GM23338 (cell line): ENCODE data around the gene PTPRS. TPM values are rescaled to one million over a fixed set of nuclear protein-coding genes. Genes with fewer than 3 reads are reported as not detected.

Source experiments
- ATAC-seq: fragments of 200-7000 bp; cut with Tn5 transposase; 3 replicates; pipeline ENCODE4 v1.9.1; 2020
- DNase-seq: peaks from one replicate; pipeline ENCODE4 v3.0.0-alpha.2; 2015; ENCODE audit warnings: low spot score
- H2AFZ ChIP-seq: fragments of 200-600 bp; sonication (generic); 2 replicates; pipeline ENCODE4 v1.8.0; 2016; ENCODE audit warnings: antibody characterized with exemption, mild to moderate bottlenecking, moderate library complexity
- H3F3A ChIP-seq: fragments of 200-600 bp; sonication (generic); replicated peaks from 2 replicates; pipeline ENCODE4 v1.8.0; 2017; ENCODE audit warnings: antibody characterized with exemption, mixed run types, low read depth
- H3K27ac ChIP-seq: fragments of 200-600 bp; sonication (generic); 2 replicates; pipeline ENCODE4 v1.6.1; 2016; ENCODE audit warnings: low read depth
- H3K27me3 ChIP-seq: fragments of 200-600 bp; sonication (generic); 2 replicates; pipeline ENCODE4 v1.8.0; 2016; ENCODE audit warnings: mild to moderate bottlenecking, mixed run types, moderate library complexity; ENCODE audit not compliant: insufficient read depth
- H3K36me3 ChIP-seq: fragments of 200-600 bp; sonication (generic); 2 replicates; pipeline ENCODE4 v1.8.0; 2016; ENCODE audit warnings: mild to moderate bottlenecking; ENCODE audit not compliant: insufficient read depth
- H3K4me1 ChIP-seq: fragments of 200-600 bp; sonication (generic); 2 replicates; pipeline ENCODE4 v1.8.0; 2016; ENCODE audit warnings: mild to moderate bottlenecking, moderate library complexity; ENCODE audit not compliant: insufficient read depth
- H3K4me2 ChIP-seq: fragments of 200-600 bp; sonication (generic); 2 replicates; pipeline ENCODE4 v1.7.1; 2017; ENCODE audit warnings: mixed run types
- H3K4me3 ChIP-seq: fragments of 200-600 bp; sonication (generic); 2 replicates; pipeline ENCODE4 v1.6.1; 2016; ENCODE audit warnings: mixed run types
- H3K79me2 ChIP-seq: fragments of 200-600 bp; sonication (generic); replicated peaks from 2 replicates; pipeline ENCODE4 v1.8.0; 2017; ENCODE audit warnings: mild to moderate bottlenecking; ENCODE audit not compliant: insufficient read depth
- H3K9me2 ChIP-seq: fragments of 200-600 bp; sonication (generic); 2 replicates; pipeline ENCODE4 v1.8.0; 2017; ENCODE audit not compliant: insufficient read depth
- H4K20me1 ChIP-seq: fragments of 200-600 bp; sonication (generic); replicated peaks from 2 replicates; pipeline ENCODE4 v1.8.0; 2017; ENCODE audit warnings: mild to moderate bottlenecking; ENCODE audit not compliant: insufficient read depth
- H3K27ac Mint-ChIP-seq: 2 replicates; pipeline ENCODE4 v1.8.0; 2020; ENCODE audit warnings: inconsistent platforms, mild to moderate bottlenecking, moderate library complexity, mixed read lengths
- H3K27me3 Mint-ChIP-seq: 3 replicates; pipeline ENCODE4 v1.8.0; 2022; ENCODE audit warnings: low read depth, mild to moderate bottlenecking, moderate library complexity, mixed read lengths, inconsistent platforms; ENCODE audit not compliant: insufficient read depth, poor library complexity
- H3K36me3 Mint-ChIP-seq: 3 replicates; pipeline ENCODE4 v1.8.0; 2021; ENCODE audit warnings: low read depth, mild to moderate bottlenecking, inconsistent platforms, moderate library complexity, mixed read lengths
- H3K4me1 Mint-ChIP-seq: 3 replicates; pipeline ENCODE4 v1.8.0; 2020; ENCODE audit warnings: mild to moderate bottlenecking, inconsistent platforms, mixed read lengths
- H3K4me3 Mint-ChIP-seq: 3 replicates; pipeline ENCODE4 v1.8.0; 2021; ENCODE audit warnings: moderate library complexity, mild to moderate bottlenecking, inconsistent platforms, mixed read lengths
- H3K9me3 Mint-ChIP-seq: 3 replicates; pipeline ENCODE4 v1.8.0; 2020; ENCODE audit warnings: moderate library complexity, mild to moderate bottlenecking, inconsistent platforms, mixed read lengths
- CREB1 ChIP-seq: fragments of 250-450 bp; sonication (Bioruptor Pico); IDR thresholded peaks from 2 replicates; pipeline ENCODE4 v1.5.0; 2020; ENCODE audit warnings: low read depth, mild to moderate bottlenecking, moderate library complexity
- ETS1 ChIP-seq: IDR thresholded peaks from 2 replicates; pipeline ENCODE4 v1.6.1; 2016; ENCODE audit warnings: antibody characterized with exemption
- EZH2 ChIP-seq: fragments of 200-600 bp; sonication (generic); IDR thresholded peaks from one replicate; pipeline ENCODE4 v1.8.0; 2017; ENCODE audit warnings: antibody characterized with exemption, mild to moderate bottlenecking, low read depth; ENCODE audit not compliant: unreplicated experiment
- EZH2phosphoT487 ChIP-seq: fragments of 200-600 bp; sonication (generic); IDR thresholded peaks from one replicate; pipeline ENCODE4 v1.8.1; 2018; ENCODE audit warnings: antibody characterized with exemption; ENCODE audit not compliant: unreplicated experiment
- JUNB ChIP-seq: IDR thresholded peaks from one replicate; pipeline ENCODE4 v1.6.1; 2016; ENCODE audit warnings: antibody characterized with exemption; ENCODE audit not compliant: unreplicated experiment
- NANOG ChIP-seq: IDR thresholded peaks from 2 replicates; pipeline ENCODE4 v1.6.1; 2016; ENCODE audit warnings: antibody characterized with exemption, borderline replicate concordance
- POLR2AphosphoS5 ChIP-seq: IDR thresholded peaks from 2 replicates; pipeline ENCODE4 v1.6.1; 2016; ENCODE audit warnings: antibody characterized with exemption, low read depth
- REST ChIP-seq: IDR thresholded peaks from one replicate; pipeline ENCODE4 v1.6.1; 2018; ENCODE audit warnings: antibody characterized with exemption; ENCODE audit not compliant: unreplicated experiment
- STAT1 ChIP-seq: IDR thresholded peaks from one replicate; pipeline ENCODE4 v1.6.1; 2016; ENCODE audit warnings: antibody characterized with exemption; ENCODE audit not compliant: unreplicated experiment
- ZNF114 ChIP-seq: fragments of 250-450 bp; sonication (Bioruptor Pico); IDR thresholded peaks from 2 replicates; pipeline ENCODE4 v1.5.0; 2020; ENCODE audit warnings: mild to moderate bottlenecking, moderate library complexity
- ZNF331 ChIP-seq: fragments of 250-450 bp; sonication (Bioruptor Pico); IDR thresholded peaks from 2 replicates; pipeline ENCODE4 v1.5.0; 2020; ENCODE audit warnings: low read depth, mild to moderate bottlenecking, moderate library complexity
- polyA plus RNA-seq: library from polyadenylated mRNA; unstranded; fragments of >200 nt; fragmentation: Nextera tagmentation; extraction: Ambion mirVana; gene quantifications from 2 replicates; pipeline ENCODE4 v1.2.1, GENCODE V29; 2016
- total RNA-seq: library from RNA; depleted of rRNA; stranded (reverse); fragments of >200 nt; shearing (Covaris generic); gene quantifications from 2 replicates; pipeline ENCODE4 v1.2.3, GENCODE V29; 2014
- TF ChIP-seq, protein P1 (sequence below): fragments of 250-450 bp; sonication (Bioruptor Pico); IDR thresholded peaks from 2 replicates; pipeline ENCODE4 v1.5.0; 2020; ENCODE audit warnings: mild to moderate bottlenecking, moderate library complexity
- TF ChIP-seq, protein P2 (sequence below), 2 experiments: fragments of 200-600 bp in 1 of 2; sonication (generic) in 1 of 2; conservative IDR thresholded peaks; 2 replicates each; pipeline versions ENCODE4 v1.5.1 to v1.6.1; 2016 to 2017; ENCODE audit warnings: antibody characterized with exemption in 2 of 2, low read depth in 2 of 2, mild to moderate bottlenecking in 2 of 2, moderate library complexity in 1 of 2

The PTPRS gene
- total and polyA plus RNA-seq, 2 experiments from 2014 or later = 20.7 to 290 TPM

- Histone ChIP-seq H3K27ac (no peak overlapping the region), H3K27me3 (no peaks in the 10 kb centered on the region), H3K36me3 (no peaks in the 10 kb centered on the region), H2AFZ (no peak overlapping the region), H3K4me2 (no peak overlapping the region), H4K20me1 (no peaks in the 10 kb centered on the region), H3F3A (0 out of 2 replicates have a peak, but pooled peaks cover 3% of the 10 kb centered on the region), H3K4me3 (no peak overlapping the region), H3K4me1 (no peaks in the 10 kb centered on the region), H3K9me2 (no peaks in the 10 kb centered on the region), H3K79me2 (no peaks in the 10 kb centered on the region)
- Mint-ChIP-seq H3K27me3 (peaks cover 10% of the 10 kb centered on the region), H3K4me1 (no peaks in the 10 kb centered on the region), H3K4me3 (no peak overlapping the region), H3K9me3 (no peaks in the 10 kb centered on the region; the same call in 2 of the 3 replicates), H3K27ac (no peak overlapping the region), H3K36me3 (no peaks in the 10 kb centered on the region)
- no peak for ATAC-seq
- TF ChIP-seq EZH2phosphoT487 (no peak), POLR2AphosphoS5 (no peak), ZNF114 (CRISPR knock-in tag) (no peak), ETS1 (no peak), CREB1 (CRISPR knock-in tag) (no peak), EZH2 (no peak), REST (no peak), STAT1 (no peak), NANOG (no peak), ZNF331 (no peak), JUNB (no peak)
- TF ChIP-seq, protein P1, sequence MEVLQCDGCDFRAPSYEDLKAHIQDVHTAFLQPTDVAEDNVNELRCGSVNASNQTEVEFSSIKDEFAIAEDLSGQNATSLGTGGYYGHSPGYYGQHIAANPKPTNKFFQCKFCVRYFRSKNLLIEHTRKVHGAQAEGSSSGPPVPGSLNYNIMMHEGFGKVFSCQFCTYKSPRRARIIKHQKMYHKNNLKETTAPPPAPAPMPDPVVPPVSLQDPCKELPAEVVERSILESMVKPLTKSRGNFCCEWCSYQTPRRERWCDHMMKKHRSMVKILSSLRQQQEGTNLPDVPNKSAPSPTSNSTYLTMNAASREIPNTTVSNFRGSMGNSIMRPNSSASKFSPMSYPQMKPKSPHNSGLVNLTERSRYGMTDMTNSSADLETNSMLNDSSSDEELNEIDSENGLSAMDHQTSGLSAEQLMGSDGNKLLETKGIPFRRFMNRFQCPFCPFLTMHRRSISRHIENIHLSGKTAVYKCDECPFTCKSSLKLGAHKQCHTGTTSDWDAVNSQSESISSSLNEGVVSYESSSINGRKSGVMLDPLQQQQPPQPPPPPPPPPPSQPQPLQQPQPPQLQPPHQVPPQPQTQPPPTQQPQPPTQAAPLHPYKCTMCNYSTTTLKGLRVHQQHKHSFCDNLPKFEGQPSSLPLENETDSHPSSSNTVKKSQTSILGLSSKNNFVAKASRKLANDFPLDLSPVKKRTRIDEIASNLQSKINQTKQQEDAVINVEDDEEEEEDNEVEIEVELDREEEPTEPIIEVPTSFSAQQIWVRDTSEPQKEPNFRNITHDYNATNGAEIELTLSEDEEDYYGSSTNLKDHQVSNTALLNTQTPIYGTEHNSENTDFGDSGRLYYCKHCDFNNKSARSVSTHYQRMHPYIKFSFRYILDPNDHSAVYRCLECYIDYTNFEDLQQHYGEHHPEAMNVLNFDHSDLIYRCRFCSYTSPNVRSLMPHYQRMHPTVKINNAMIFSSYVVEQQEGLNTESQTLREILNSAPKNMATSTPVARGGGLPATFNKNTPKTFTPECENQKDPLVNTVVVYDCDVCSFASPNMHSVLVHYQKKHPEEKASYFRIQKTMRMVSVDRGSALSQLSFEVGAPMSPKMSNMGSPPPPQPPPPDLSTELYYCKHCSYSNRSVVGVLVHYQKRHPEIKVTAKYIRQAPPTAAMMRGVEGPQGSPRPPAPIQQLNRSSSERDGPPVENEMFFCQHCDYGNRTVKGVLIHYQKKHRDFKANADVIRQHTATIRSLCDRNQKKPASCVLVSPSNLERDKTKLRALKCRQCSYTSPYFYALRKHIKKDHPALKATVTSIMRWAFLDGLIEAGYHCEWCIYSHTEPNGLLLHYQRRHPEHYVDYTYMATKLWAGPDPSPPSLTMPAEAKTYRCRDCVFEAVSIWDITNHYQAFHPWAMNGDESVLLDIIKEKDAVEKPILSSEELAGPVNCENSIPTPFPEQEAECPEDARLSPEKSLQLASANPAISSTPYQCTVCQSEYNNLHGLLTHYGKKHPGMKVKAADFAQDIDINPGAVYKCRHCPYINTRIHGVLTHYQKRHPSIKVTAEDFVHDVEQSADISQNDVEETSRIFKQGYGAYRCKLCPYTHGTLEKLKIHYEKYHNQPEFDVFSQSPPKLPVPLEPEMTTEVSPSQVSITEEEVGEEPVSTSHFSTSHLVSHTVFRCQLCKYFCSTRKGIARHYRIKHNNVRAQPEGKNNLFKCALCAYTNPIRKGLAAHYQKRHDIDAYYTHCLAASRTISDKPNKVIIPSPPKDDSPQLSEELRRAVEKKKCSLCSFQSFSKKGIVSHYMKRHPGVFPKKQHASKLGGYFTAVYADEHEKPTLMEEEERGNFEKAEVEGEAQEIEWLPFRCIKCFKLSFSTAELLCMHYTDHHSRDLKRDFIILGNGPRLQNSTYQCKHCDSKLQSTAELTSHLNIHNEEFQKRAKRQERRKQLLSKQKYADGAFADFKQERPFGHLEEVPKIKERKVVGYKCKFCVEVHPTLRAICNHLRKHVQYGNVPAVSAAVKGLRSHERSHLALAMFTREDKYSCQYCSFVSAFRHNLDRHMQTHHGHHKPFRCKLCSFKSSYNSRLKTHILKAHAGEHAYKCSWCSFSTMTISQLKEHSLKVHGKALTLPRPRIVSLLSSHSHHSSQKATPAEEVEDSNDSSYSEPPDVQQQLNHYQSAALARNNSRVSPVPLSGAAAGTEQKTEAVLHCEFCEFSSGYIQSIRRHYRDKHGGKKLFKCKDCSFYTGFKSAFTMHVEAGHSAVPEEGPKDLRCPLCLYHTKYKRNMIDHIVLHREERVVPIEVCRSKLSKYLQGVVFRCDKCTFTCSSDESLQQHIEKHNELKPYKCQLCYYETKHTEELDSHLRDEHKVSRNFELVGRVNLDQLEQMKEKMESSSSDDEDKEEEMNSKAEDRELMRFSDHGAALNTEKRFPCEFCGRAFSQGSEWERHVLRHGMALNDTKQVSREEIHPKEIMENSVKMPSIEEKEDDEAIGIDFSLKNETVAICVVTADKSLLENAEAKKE (CRISPR knock-in tag) = no peak
- TF ChIP-seq, protein P2, sequence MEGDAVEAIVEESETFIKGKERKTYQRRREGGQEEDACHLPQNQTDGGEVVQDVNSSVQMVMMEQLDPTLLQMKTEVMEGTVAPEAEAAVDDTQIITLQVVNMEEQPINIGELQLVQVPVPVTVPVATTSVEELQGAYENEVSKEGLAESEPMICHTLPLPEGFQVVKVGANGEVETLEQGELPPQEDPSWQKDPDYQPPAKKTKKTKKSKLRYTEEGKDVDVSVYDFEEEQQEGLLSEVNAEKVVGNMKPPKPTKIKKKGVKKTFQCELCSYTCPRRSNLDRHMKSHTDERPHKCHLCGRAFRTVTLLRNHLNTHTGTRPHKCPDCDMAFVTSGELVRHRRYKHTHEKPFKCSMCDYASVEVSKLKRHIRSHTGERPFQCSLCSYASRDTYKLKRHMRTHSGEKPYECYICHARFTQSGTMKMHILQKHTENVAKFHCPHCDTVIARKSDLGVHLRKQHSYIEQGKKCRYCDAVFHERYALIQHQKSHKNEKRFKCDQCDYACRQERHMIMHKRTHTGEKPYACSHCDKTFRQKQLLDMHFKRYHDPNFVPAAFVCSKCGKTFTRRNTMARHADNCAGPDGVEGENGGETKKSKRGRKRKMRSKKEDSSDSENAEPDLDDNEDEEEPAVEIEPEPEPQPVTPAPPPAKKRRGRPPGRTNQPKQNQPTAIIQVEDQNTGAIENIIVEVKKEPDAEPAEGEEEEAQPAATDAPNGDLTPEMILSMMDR (conservative IDR thresholded peaks at IDR 0.05; ENCODE audit: low read depth in 2 of 2) = no peak
- no peak for DNase-seq
Observed at GRCh38 chr19:5372572-5373200, 32.1 kb upstream of the PTPRS start.
